Measurements from ENCODE around the gene USP50. TPM values are rescaled to one million over a fixed set of nuclear protein-coding genes. Genes with fewer than 3 reads are reported as not detected.

The USP50 gene
- total and polyA plus RNA-seq, 2 donors (not counting 3 experiments of a cell fraction or from before 2014, with no cell fraction given): not detected

DNA sequence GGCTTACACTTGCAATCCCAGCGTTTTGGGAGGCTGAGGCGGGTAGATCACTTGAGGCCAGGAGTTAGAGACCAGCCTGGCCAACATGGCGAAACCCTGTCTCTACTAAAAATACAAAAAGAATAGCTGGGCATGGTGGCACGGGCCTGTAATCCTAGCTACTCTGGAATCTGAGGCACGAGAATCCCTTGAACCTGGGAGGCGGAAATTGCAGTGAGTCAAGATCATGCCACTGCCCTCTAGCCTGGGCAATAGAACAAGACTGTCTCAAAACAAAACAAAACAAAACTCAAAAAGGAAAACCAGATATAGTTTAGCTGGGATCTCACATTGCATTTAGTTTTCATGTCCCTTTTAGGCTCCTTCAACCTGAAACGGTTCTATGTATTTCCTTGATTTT lies 2.9 kb upstream of the USP50 start:
- H3K27ac ChIP-seq (ENCODE audit: insufficient read depth, low read depth, low read length): no peak overlapping the region
- ChIA-PET CTCF (no interaction called here), POLR2A (no interaction called here)
- no peaks in the 10 kb centered on the region for H3K9me1 ChIP-seq (replicated peaks; ENCODE audit: control insufficient read depth, extremely low read depth, insufficient read depth, low read length)
- no peak for TF ChIP-seq POLR2AphosphoS5 (IDR thresholded peaks at IDR 0.05; ENCODE audit: insufficient read depth, low read depth, low read length)
- TF ChIP-seq, protein P1, sequence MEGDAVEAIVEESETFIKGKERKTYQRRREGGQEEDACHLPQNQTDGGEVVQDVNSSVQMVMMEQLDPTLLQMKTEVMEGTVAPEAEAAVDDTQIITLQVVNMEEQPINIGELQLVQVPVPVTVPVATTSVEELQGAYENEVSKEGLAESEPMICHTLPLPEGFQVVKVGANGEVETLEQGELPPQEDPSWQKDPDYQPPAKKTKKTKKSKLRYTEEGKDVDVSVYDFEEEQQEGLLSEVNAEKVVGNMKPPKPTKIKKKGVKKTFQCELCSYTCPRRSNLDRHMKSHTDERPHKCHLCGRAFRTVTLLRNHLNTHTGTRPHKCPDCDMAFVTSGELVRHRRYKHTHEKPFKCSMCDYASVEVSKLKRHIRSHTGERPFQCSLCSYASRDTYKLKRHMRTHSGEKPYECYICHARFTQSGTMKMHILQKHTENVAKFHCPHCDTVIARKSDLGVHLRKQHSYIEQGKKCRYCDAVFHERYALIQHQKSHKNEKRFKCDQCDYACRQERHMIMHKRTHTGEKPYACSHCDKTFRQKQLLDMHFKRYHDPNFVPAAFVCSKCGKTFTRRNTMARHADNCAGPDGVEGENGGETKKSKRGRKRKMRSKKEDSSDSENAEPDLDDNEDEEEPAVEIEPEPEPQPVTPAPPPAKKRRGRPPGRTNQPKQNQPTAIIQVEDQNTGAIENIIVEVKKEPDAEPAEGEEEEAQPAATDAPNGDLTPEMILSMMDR (IDR thresholded peaks at IDR 0.05; ENCODE audit: extremely low read depth in 1 of 2, insufficient read depth in 1 of 2, low read depth in 1 of 2, low read length in 2 of 2): no peak
- TF ChIP-seq GATA2 (IDR thresholded peaks at IDR 0.05; ENCODE audit: insufficient read depth, insufficient read length, low read depth, low read length): no peak
- intact Hi-C loops (cut with micrococcal nuclease): no loop called here
- no peaks in the 10 kb centered on the region for H3K27me3 ChIP-seq (ENCODE audit: control insufficient read depth in 2 of 2, insufficient read depth in 2 of 2, low read length in 2 of 2)
- H3K79me2 ChIP-seq (ENCODE audit: control insufficient read depth, insufficient read depth, low read length): no peaks in the 10 kb centered on the region
- no TSS peak for BruUV-seq (replicated peaks)
- no peaks in the 10 kb centered on the region for H4K20me1 ChIP-seq (replicated peaks; ENCODE audit: control insufficient read depth, extremely low read depth, insufficient read depth, low read length)
- H3K9ac ChIP-seq (replicated peaks; ENCODE audit: extremely low read depth, insufficient read depth, low read length): no peak overlapping the region
- DNase-seq (ENCODE audit: low read depth, low spot score) (no peak), FAIRE-seq (no peak)
- no peaks in the 10 kb centered on the region for H3K4me1 ChIP-seq (ENCODE audit: control insufficient read depth, extremely low read depth, insufficient read depth, low read length)
- H3K4me3 ChIP-seq (replicated peaks in 1 of 3; ENCODE audit: insufficient read depth in 1 of 3, low read depth in 1 of 3, low read length in 3 of 3): no peak overlapping the region
- no peak overlapping the region for H3K4me2 ChIP-seq (ENCODE audit: insufficient read depth, low read length)
- H3K9me3 ChIP-seq (replicated peaks; ENCODE audit: control insufficient read depth, insufficient read depth, low read length): no peaks in the 10 kb centered on the region
- dilution Hi-C loops (cut with MboI; ENCODE audit: extremely low pct_ligation_motif_present, low sequenced_read_pairs): no loop called here
- no peaks in the 10 kb centered on the region for H3K36me3 ChIP-seq (ENCODE audit: control insufficient read depth in 2 of 2, extremely low read depth in 1 of 2, insufficient read depth in 2 of 2, low read length in 2 of 2)
- no peak overlapping the region for H2AFZ ChIP-seq (ENCODE audit: low read depth, low read length)

DNA sequence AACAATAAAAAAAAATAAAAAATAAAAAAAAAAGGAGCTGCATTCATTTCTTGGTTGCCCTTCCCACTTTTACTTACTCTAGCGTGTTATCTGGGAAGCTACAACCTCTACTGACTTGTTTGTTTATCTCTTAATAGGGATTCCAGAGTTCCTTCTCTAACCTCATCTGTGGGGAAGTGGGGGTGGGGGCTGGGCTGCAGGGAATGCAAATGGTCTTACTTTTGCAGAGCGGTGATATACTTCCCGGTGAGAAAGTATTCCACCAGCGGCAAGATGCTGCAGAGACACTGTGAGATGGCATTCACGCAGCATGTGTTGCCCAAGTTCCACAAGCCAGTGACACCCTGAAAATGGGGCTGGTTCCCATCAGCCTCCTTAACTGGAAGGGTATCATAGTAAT lies 2.1 kb downstream of the USP50 start:
- Histone ChIP-seq H3K27me3 (ENCODE audit: control insufficient read depth in 2 of 2, insufficient read depth in 2 of 2, low read length in 2 of 2) (peaks cover 0 to 3% of the 10 kb centered on the region in 2 experiments), H3K4me3 (replicated peaks in 1 of 3; ENCODE audit: insufficient read depth in 1 of 3, low read depth in 1 of 3, low read length in 3 of 3) (no peak overlapping the region), H3K27ac (ENCODE audit: insufficient read depth, low read depth, low read length) (no peak overlapping the region), H3K79me2 (ENCODE audit: control insufficient read depth, insufficient read depth, low read length) (no peaks in the 10 kb centered on the region), H3K9ac (replicated peaks; ENCODE audit: extremely low read depth, insufficient read depth, low read length) (no peak overlapping the region), H3K9me3 (replicated peaks; ENCODE audit: control insufficient read depth, insufficient read depth, low read length) (no peaks in the 10 kb centered on the region), H3K4me2 (ENCODE audit: insufficient read depth, low read length) (no peak overlapping the region), H3K36me3 (ENCODE audit: control insufficient read depth in 2 of 2, extremely low read depth in 1 of 2, insufficient read depth in 2 of 2, low read length in 2 of 2) (no peaks in the 10 kb centered on the region), H4K20me1 (replicated peaks; ENCODE audit: control insufficient read depth, extremely low read depth, insufficient read depth, low read length) (no peaks in the 10 kb centered on the region), H2AFZ (ENCODE audit: low read depth, low read length) (no peak overlapping the region), H3K9me1 (replicated peaks; ENCODE audit: control insufficient read depth, extremely low read depth, insufficient read depth, low read length) (no peaks in the 10 kb centered on the region), H3K4me1 (ENCODE audit: control insufficient read depth, extremely low read depth, insufficient read depth, low read length) (no peaks in the 10 kb centered on the region)
- dilution Hi-C loops (cut with MboI; ENCODE audit: extremely low pct_ligation_motif_present, low sequenced_read_pairs): no loop called here
- DNase-seq (ENCODE audit: low read depth, low spot score): no peak
- ChIA-PET POLR2A (no interaction called here), CTCF (interaction anchor here (2.1 kb wide), 1 partner anchor 10 kb away, joined by 4 read pairs; no protein-coding TSS in a partner anchor)
- intact Hi-C loops (cut with micrococcal nuclease): no loop called here
- no TSS peak for BruUV-seq (replicated peaks)
- no peak for FAIRE-seq
- TF ChIP-seq FOS (IDR thresholded peaks at IDR 0.05; ENCODE audit: borderline replicate concordance, insufficient read depth, low read length) (no peak), POLR2AphosphoS5 (IDR thresholded peaks at IDR 0.05; ENCODE audit: insufficient read depth, low read depth, low read length) (no peak), GATA2 (IDR thresholded peaks at IDR 0.05; ENCODE audit: insufficient read depth, insufficient read length, low read depth, low read length) (no peak), JUN (IDR thresholded peaks at IDR 0.05; ENCODE audit: borderline replicate concordance, insufficient read depth, insufficient read length, low read depth) (no peak), MYC (IDR thresholded peaks at IDR 0.05; ENCODE audit: low read depth, low read length) (no peak)
- TF ChIP-seq, protein P2, sequence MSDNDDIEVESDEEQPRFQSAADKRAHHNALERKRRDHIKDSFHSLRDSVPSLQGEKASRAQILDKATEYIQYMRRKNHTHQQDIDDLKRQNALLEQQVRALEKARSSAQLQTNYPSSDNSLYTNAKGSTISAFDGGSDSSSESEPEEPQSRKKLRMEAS (IDR thresholded peaks at IDR 0.05; ENCODE audit: insufficient read depth, insufficient read length): no peak
